D341Med (cell line): ENCODE results near the gene SUSD1.
A peak's percentile ranks its signal among the peaks of the same experiment; 100 is the strongest.

Experiments
- DNase-seq: peaks from one replicate; pipeline ENCODE4 v3.0.0; 2012; ENCODE audit warnings: low spot score

The SUSD1 gene

DNA sequence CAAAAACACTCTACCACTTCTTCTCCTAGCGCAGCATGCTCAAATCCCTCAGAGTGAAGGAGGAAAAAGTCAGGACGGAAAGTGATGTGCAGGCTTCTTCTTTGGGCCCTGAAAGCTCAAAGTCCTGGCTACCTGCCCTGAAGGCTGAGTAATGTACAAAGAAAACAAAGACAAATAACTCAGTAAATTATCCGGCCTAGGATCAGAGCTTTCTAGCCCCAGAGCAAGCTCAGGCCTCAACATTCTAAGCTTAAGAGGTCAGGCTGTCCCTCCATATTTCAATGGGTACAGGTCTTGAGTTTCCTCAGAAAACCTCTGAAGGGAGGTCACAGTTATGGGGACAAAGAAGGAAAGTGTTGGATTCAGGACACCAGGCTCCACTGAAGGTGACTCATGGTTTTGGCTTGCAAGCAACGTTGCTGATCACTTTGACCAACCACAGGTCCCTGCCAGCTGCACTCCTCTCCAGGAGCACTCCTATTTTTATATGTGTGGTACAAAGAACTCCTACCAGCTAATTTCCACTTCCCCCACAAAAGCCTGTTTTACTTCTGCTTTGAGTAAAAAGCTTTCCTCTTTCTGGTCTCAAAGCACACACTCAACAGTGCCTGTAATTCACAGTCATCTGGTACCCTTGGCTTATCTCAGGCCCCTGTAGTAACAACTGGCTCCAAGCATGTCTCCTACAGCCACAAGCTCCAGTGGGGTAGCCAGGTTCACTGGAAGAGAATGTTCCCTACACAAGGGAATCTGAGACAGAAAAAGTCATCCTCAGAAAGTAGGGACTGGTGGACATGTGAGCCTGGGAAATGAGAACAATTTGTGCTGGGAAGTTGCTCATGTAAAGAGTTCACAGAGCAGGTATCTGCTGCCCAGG is 162.8 kb downstream of the SUSD1 start:
- no peak for DNase-seq

DNA sequence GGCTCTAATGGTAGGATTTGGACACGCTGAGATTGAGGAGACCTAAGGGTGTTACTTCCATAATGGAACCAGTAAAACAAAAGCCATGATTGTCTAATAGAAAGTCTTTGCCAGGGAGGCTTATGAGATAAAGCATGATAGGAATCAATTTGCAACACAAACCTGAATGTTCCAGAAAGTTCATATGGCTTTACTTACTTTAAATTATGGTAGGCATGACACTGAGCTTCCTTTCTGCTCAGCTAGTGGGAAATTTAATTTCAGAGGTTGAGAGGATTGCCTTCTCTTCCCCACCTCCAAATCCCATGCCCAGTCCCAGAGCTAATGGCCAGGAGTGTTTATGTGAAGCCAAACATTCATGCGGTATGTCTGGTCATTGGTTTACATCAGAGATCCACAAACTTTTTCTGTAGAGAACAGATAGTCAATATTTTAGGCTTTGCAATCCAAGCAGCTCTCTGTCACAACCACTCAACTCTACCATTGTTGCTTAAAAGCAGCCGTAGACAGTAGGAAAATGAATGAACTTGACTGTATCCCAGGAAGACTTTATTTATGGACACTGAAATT is 164.0 kb downstream of the SUSD1 start:
- DNase-seq, result no peak

DNA sequence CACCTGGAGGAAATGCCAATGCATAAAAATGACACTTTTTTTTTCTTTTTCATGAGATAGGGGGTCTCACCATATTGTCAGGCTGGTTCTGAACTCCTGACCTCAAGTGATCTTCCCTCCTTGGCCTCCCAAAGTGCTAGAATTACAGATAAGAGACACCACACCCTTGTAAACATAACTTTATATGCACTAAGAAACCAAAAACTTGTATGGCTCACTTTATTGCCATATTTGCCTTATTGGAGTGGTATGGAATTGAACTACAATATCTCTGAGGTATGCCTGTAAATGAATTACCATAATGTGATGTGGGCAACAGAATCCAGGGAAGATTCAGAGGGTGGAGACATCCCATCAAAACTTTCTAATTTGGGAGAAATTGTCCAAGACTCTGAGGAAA is 164.6 kb downstream of the SUSD1 start:
- no peak for DNase-seq

DNA sequence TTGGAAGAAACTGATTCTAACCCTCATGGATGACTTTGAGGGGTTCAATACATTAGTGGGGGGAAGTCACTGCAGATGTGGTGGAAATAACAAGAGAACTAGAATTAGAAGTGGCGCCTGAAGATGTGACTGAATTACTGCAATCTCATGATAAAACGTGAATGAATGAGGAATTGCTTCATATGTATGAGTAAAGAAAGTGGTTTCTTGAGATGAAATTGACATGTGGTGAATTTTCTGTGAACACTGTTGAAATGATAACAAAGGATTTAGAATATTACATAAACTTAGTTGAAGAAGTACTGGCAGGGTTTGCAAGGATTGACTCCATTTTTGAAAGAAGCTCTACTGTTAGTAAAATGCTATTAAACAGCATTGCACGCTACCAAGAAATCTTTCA is 165.4 kb downstream of the SUSD1 start:
- DNase-seq, result no peak

DNA sequence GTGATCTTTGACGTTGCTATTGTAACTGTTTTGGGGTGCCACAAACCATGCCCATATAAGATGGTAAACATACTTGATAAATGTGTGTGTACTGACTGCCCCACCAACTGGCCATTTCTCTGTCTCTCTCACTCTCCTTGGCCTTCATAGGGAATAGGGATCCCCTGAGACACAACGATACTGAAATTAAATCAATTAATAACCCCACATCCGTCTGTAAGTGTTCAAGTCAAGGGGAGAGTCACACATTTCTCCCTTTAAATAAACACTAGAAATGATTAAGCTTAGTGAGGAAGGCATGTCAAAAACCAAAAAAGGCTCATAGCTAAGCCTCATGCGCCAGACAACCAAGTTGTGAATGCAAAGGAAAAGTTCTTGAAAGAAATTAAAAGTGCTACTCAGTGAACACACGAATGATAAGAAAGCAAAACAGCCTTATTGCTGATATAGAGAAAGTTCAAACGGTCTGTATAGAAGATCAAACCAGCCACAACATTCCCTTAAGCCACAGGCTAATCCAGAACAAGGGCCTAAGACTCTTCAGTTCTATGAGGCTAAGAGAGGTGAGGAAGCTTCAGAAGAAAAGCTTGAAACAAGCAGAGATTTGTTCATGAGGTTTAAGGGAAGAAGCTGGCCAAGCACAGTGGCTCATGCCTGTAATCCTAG is 167.4 kb downstream of the SUSD1 start:
- DNase-seq, result no peak

- DNase-seq, result peak; percentile 60
Observed at GRCh38 chr9:112006361-112007020, 168.6 kb downstream of the SUSD1 start.

GRCh38 chr9:112005939-112006338 is 169.2 kb downstream of the SUSD1 start:
- DNase-seq, result no peak

GRCh38 chr9:112003538-112003937 is 171.6 kb downstream of the SUSD1 start:
- DNase-seq, result no peak

DNA sequence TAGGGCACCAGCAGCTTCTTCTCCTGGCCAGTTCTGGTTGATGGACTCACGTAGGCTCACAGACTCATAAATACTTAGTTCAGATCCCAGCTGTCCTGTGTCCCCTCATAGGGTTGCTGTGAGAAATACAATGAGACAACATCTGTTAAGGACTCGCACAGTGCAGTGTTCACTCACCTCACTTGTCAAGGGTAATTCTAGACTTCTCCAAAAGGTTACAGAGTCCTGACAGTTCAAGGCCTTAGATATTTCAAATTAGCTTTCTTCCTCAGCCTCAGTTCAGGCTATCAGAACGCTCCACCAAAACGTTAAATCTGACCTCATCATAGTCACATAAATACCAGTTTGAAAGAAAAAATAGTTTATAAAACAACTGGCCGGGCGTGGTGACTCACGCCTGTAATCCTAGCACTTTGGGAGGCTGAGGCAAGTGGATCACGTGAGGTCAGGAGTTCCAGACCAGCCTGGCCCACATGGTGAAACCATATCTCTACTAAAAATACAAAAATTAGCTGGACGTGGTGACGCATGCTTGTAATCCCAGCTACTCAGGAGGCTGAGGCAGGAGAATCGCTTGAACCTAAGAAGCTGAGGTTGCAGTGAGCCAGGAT is 172.1 kb downstream of the SUSD1 start:
- no peak for DNase-seq

GRCh38 chr9:112002131-112002846 is 172.8 kb downstream of the SUSD1 start:
- DNase-seq, result no peak

DNA sequence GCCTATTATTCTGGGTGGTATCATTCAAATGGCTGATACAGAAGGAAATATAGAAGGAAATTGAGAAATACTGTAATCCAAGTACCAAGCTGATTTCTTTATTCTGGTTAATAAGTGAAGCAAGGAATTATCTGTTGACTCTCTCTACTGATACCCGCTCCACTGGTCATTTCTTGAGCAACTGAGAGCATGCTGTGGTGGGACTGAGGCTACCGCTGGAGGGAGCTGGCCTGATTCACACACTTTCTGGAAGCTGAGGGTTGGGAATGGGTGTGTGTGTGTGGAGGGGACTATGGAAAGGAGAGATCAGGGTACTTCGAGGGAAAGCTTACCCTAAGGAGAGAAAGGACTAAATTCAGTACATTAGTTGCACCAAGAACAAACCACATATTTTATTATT is 174.4 kb downstream of the SUSD1 start:
- no peak for DNase-seq

- no peak for DNase-seq
Observed at GRCh38 chr9:111999319-111999718, 175.8 kb downstream of the SUSD1 start.

DNA sequence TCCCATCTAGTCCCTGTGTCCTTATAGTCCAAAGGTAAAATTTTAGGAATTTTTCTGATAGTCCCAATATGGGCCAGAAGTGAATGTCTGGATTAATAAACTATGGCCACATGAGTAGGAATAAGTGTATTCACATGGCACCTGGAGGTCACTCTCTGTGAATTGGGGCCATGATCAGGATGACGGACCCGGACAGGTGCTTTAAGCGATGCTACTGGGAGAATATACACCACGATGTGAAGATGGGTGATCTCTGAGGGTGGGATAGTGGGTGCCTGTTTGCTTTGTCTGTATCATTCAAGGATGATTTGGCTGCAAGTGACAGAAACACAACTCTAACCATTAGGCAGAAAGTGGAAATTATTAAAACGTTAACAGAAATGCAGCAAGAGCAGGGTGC is 177.3 kb downstream of the SUSD1 start:
- DNase-seq, result no peak

- no peak for DNase-seq
Observed at GRCh38 chr9:111994831-111995458, 180.2 kb downstream of the SUSD1 start.

GRCh38 chr9:111993319-111993718 is 181.8 kb downstream of the SUSD1 start:
- no peak for DNase-seq

GRCh38 chr9:111992523-111992922 is 182.6 kb downstream of the SUSD1 start:
- DNase-seq, result no peak

- no peak for DNase-seq
Observed at GRCh38 chr9:111991179-111991578, 183.9 kb downstream of the SUSD1 start.
